Measurements from ENCODE around the gene TP63. TPM values are rescaled to one million over a fixed set of nuclear protein-coding genes. Genes with fewer than 3 reads are reported as not detected.

The TP63 gene
- total RNA-seq, 1 donor, result 1.8 TPM

DNA sequence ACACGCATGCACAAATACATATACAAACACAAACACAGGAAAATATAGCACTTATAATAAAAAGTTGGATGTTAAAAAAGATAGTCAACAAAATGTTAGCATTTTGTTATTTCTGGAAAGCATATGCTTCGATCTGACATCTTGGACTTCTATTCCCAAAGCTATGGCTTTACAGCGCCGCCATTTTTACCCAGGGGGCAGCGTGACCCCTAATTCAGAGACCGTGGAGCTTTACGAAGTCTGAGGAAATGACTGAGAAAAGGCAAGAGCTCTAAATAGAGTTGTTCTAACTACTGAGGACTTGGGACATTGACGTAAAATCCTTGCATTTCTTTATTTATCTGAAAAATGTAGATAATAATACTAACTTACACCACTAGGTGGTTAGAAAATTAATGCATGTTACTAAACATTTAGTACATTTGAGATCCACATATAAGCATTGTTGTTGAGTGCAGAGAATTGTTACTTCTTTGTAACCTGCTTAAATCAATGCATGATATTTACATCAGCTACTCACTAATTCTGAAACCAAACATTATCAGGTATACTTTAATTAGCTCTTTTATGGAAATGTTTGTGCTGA lies 155.4 kb downstream of the TP63 start:
- no peaks in the 10 kb centered on the region for H3K36me3 ChIP-seq (ENCODE audit: insufficient read depth, low read length)
- no peak for DNase-seq (ENCODE audit: insufficient read length, low spot score, missing footprints)
- TF ChIP-seq, protein P1, sequence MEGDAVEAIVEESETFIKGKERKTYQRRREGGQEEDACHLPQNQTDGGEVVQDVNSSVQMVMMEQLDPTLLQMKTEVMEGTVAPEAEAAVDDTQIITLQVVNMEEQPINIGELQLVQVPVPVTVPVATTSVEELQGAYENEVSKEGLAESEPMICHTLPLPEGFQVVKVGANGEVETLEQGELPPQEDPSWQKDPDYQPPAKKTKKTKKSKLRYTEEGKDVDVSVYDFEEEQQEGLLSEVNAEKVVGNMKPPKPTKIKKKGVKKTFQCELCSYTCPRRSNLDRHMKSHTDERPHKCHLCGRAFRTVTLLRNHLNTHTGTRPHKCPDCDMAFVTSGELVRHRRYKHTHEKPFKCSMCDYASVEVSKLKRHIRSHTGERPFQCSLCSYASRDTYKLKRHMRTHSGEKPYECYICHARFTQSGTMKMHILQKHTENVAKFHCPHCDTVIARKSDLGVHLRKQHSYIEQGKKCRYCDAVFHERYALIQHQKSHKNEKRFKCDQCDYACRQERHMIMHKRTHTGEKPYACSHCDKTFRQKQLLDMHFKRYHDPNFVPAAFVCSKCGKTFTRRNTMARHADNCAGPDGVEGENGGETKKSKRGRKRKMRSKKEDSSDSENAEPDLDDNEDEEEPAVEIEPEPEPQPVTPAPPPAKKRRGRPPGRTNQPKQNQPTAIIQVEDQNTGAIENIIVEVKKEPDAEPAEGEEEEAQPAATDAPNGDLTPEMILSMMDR (IDR thresholded peaks at IDR 0.05; ENCODE audit: extremely low read depth, low read depth, low read length), result no peak
- no peaks in the 10 kb centered on the region for H3K79me2 ChIP-seq (ENCODE audit: insufficient read depth, low read length)
- H3K4me1 ChIP-seq (ENCODE audit: insufficient read depth, low read length), result no peaks in the 10 kb centered on the region
- no peak overlapping the region for H3K4me2 ChIP-seq (ENCODE audit: insufficient read depth, low read length)
- no peaks in the 10 kb centered on the region for H4K20me1 ChIP-seq (ENCODE audit: insufficient read depth, low read length)
- H3K27me3 ChIP-seq (ENCODE audit: insufficient read depth, low read length), result no peaks in the 10 kb centered on the region
- H3K9me3 ChIP-seq (ENCODE audit: low read depth, low read length), result no peaks in the 10 kb centered on the region
- no peak overlapping the region for H2AFZ ChIP-seq (ENCODE audit: low read length)
- H3K4me3 ChIP-seq (ENCODE audit: insufficient read depth, low read length), result no peak overlapping the region
- H3K27ac ChIP-seq (ENCODE audit: low read depth, low read length), result no peak overlapping the region

DNA sequence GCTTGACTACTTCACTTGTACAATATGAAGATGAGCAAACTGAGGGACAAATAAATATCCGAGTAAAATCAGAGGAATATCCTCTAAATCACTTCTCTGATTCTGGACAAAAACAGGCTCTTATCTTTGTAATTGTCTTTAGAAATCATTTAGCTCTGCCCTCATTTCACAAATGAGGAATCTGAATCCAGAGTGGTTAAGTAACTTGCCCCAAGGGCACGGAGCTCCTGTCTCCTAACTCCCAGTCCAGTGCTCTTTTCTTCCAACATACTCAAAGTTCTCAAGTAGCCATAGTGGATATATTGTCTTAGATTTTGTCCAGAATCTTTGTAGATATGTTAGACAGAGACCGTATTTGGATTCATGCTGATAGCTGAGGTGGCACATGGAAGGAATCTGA lies 156.0 kb downstream of the TP63 start:
- TF ChIP-seq, protein P1 (IDR thresholded peaks at IDR 0.05; ENCODE audit: extremely low read depth, low read depth, low read length), result no peak
- no peak overlapping the region for H3K4me2 ChIP-seq (ENCODE audit: insufficient read depth, low read length)
- H3K4me1 ChIP-seq (ENCODE audit: insufficient read depth, low read length), result no peaks in the 10 kb centered on the region
- no peaks in the 10 kb centered on the region for H3K9me3 ChIP-seq (ENCODE audit: low read depth, low read length)
- no peaks in the 10 kb centered on the region for H3K36me3 ChIP-seq (ENCODE audit: insufficient read depth, low read length)
- no peaks in the 10 kb centered on the region for H3K79me2 ChIP-seq (ENCODE audit: insufficient read depth, low read length)
- DNase-seq (ENCODE audit: insufficient read length, low spot score, missing footprints), result no peak
- H3K27me3 ChIP-seq (ENCODE audit: insufficient read depth, low read length), result no peaks in the 10 kb centered on the region
- no peaks in the 10 kb centered on the region for H4K20me1 ChIP-seq (ENCODE audit: insufficient read depth, low read length)
- H3K4me3 ChIP-seq (ENCODE audit: insufficient read depth, low read length), result no peak overlapping the region
- no peak overlapping the region for H2AFZ ChIP-seq (ENCODE audit: low read length)
- no peak overlapping the region for H3K27ac ChIP-seq (ENCODE audit: low read depth, low read length)

DNA sequence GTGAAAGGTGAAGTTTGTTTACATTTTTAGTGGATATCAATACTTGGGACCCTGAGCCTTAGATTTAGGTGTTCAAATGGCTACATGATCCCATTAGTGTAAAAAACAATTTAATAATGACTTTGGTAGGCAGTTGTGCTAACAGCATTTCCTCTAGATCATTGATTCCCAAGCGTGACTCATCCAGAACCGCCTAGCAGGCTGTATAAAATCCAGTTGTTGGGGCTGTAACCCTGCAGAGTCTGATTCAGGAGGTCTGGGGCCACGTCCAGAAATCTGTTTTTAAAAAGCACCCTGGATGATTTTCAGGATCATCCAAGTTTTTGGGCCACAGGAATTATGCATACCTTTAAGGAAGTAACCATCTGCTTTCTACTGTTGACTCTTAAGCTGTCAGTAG lies 156.4 kb downstream of the TP63 start:
- DNase-seq (ENCODE audit: insufficient read length, low spot score, missing footprints), result no peak
- Histone ChIP-seq H3K36me3 (ENCODE audit: insufficient read depth, low read length) (no peaks in the 10 kb centered on the region), H3K4me2 (ENCODE audit: insufficient read depth, low read length) (no peak overlapping the region), H3K27me3 (ENCODE audit: insufficient read depth, low read length) (no peaks in the 10 kb centered on the region), H3K27ac (ENCODE audit: low read depth, low read length) (no peak overlapping the region), H3K4me1 (ENCODE audit: insufficient read depth, low read length) (no peaks in the 10 kb centered on the region), H3K9me3 (ENCODE audit: low read depth, low read length) (no peaks in the 10 kb centered on the region), H4K20me1 (ENCODE audit: insufficient read depth, low read length) (no peaks in the 10 kb centered on the region), H3K4me3 (ENCODE audit: insufficient read depth, low read length) (no peak overlapping the region), H3K79me2 (ENCODE audit: insufficient read depth, low read length) (no peaks in the 10 kb centered on the region), H2AFZ (ENCODE audit: low read length) (no peak overlapping the region)
- TF ChIP-seq, protein P1 (IDR thresholded peaks at IDR 0.05; ENCODE audit: extremely low read depth, low read depth, low read length), result no peak

DNA sequence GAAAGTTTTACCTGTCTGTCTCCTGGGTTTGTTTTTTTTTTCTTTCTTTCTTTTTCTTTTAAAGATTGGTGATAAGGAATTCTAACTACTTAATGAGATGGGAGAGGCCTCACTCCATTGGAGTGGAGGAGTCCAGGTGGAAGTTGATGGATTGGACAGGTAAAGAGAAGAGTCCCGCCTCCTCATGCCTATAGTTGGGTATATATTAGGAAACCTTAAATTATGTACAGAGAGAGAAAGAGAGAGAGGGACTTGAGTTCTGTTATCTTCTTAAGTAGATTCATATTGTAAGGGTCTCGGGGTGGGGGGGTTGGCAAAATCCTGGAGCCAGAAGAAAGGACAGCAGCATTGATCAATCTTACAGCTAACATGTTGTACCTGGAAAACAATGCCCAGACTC lies 158.2 kb downstream of the TP63 start:
- no peaks in the 10 kb centered on the region for H3K27me3 ChIP-seq (ENCODE audit: insufficient read depth, low read length)
- no peak overlapping the region for H3K4me2 ChIP-seq (ENCODE audit: insufficient read depth, low read length)
- H3K79me2 ChIP-seq (ENCODE audit: insufficient read depth, low read length), result no peaks in the 10 kb centered on the region
- TF ChIP-seq, protein P1 (IDR thresholded peaks at IDR 0.05; ENCODE audit: extremely low read depth, low read depth, low read length), result no peak
- no peaks in the 10 kb centered on the region for H3K9me3 ChIP-seq (ENCODE audit: low read depth, low read length)
- no peak overlapping the region for H3K4me3 ChIP-seq (ENCODE audit: insufficient read depth, low read length)
- H4K20me1 ChIP-seq (ENCODE audit: insufficient read depth, low read length), result no peaks in the 10 kb centered on the region
- H3K27ac ChIP-seq (ENCODE audit: low read depth, low read length), result no peak overlapping the region
- no peaks in the 10 kb centered on the region for H3K4me1 ChIP-seq (ENCODE audit: insufficient read depth, low read length)
- no peak for DNase-seq (ENCODE audit: insufficient read length, low spot score, missing footprints)
- no peaks in the 10 kb centered on the region for H3K36me3 ChIP-seq (ENCODE audit: insufficient read depth, low read length)
- no peak overlapping the region for H2AFZ ChIP-seq (ENCODE audit: low read length)

Measured in osteoblast (primary cell).